Measurements from ENCODE around the gene LRRC34.
A peak's percentile ranks its signal among the peaks of the same experiment; 100 is the strongest.

LRRC34 gene

DNA sequence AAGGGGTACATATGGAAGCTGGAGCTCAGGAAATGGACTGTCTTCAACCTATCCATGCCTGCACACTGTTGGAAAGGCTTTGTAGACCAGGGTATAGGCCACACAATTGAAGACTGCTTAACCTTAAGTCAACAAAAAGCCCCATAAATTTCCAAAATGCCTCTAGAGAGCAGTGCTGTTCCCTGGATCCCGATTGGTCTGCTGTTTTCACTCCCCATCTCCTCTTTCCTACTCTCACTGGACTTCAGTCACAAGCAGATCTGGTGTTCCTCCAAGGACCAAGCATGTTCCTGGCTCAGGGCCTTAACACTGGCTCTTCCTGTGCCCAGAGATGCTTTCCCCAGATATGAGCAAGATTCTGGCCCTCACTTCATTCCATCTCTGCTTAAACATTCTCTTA lies 22.8 kb upstream of the LRRC34 start:
- Mint-ChIP-seq H3K9me3 (no peaks in the 10 kb centered on the region), H3K4me3 (no peak overlapping the region), H3K27me3 (no peaks in the 10 kb centered on the region), H3K36me3 (ENCODE audit: low read depth) (no peaks in the 10 kb centered on the region), H3K27ac (no peak overlapping the region), H3K4me1 (no peaks in the 10 kb centered on the region)
- no peak for DNase-seq
- no peak for ATAC-seq

DNA sequence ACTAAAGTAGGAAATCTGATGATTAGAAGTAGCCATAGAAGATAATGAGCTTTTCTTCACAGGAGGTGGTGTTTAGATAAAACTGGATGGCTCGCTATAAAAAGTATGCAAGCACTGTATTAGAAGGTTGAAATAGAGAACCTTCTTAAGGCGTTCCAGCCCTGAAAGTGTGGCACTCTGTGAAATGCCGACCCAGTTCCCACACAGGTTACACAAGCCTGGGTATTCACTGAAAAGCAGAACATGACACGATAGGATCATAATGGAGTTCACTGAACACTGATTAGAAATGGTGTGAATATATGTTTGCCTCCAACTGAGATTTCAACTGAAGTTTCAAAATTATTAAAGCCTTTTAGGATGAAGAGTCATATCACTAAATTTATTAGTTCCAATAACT lies 15.0 kb upstream of the LRRC34 start:
- no peak for ATAC-seq
- peaks cover 3% of the 10 kb centered on the region for H3K4me1 Mint-ChIP-seq
- DNase-seq: no peak
- no peaks in the 10 kb centered on the region for H3K27me3 Mint-ChIP-seq
- no peak overlapping the region for H3K4me3 Mint-ChIP-seq
- H3K27ac Mint-ChIP-seq: no peak overlapping the region
- no peaks in the 10 kb centered on the region for H3K36me3 Mint-ChIP-seq (ENCODE audit: low read depth)
- H3K9me3 Mint-ChIP-seq: no peaks in the 10 kb centered on the region

DNA sequence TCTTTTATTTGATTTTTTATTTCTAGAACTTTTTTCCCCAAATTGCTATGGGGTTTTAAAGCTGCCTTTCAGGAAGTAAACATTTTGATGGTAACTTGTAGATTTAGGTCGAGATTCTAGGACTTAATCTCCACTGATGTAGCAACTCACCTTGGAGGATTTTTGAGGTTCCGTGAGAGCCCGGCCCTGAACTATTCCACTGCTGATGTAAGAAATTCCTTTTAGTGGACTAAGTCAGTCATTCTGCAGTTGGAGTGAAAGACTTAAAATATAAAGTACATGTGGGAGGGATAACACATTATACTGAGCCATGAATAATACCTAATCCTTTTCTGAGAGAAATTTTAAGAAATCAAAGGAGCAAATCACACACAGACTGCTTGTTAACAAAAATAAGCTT lies 12.6 kb upstream of the LRRC34 start:
- no peaks in the 10 kb centered on the region for H3K9me3 Mint-ChIP-seq
- DNase-seq: no peak
- H3K27me3 Mint-ChIP-seq: peaks cover 8% of the 10 kb centered on the region
- no peaks in the 10 kb centered on the region for H3K36me3 Mint-ChIP-seq (ENCODE audit: low read depth)
- no peak overlapping the region for H3K4me3 Mint-ChIP-seq
- no peak for ATAC-seq
- H3K27ac Mint-ChIP-seq: no peak overlapping the region
- peaks cover 3% of the 10 kb centered on the region for H3K4me1 Mint-ChIP-seq

DNA sequence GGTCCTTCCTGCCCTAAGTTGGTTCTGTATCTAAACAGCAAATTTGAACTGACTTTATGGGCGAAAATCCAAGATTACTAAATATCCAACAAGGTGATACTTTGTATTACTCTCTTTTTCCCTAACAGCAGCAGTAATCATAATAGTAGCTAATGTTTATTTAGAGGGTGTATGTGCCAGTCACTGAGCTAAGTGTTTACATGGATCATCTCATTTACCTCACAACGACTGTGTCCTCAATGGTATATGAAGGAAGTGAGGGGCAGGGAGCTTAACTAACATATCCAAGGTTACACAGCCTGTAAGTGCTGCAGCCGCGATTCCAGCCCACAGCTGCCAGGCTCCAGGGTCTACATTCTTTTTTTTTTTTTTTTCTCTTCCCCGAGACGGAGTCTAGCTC lies 10.3 kb upstream of the LRRC34 start:
- ATAC-seq (no peak), DNase-seq (no peak)
- no peaks in the 10 kb centered on the region for H3K9me3 Mint-ChIP-seq

DNA sequence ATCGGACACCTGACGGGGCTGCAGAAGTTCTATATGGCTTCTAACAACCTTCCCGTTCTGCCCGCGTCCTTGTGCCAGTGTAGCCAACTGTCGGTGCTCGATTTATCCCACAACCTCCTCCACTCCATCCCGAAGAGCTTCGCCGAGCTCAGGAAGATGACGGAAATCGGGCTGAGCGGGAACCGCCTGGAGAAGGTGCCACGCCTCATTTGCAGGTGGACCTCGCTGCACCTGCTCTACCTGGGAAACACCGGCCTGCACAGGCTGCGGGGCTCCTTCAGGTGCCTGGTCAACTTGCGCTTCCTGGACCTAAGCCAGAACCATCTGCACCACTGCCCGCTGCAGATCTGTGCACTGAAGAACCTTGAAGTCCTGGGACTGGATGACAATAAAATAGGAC lies 9.8 kb upstream of the LRRC34 start:
- H3K4me3 Mint-ChIP-seq: no peak overlapping the region
- DNase-seq: no peak
- peaks cover 8% of the 10 kb centered on the region for H3K27me3 Mint-ChIP-seq
- H3K27ac Mint-ChIP-seq: no peak overlapping the region
- H3K9me3 Mint-ChIP-seq: no peaks in the 10 kb centered on the region
- H3K4me1 Mint-ChIP-seq: no peaks in the 10 kb centered on the region
- no peaks in the 10 kb centered on the region for H3K36me3 Mint-ChIP-seq (ENCODE audit: low read depth)
- ATAC-seq: no peak

More for the DNA sequence above, 10.3 kb upstream of the LRRC34 start:
- Mint-ChIP-seq H3K27ac (no peak overlapping the region), H3K4me3 (no peak overlapping the region), H3K27me3 (peaks cover 8% of the 10 kb centered on the region), H3K4me1 (no peaks in the 10 kb centered on the region), H3K36me3 (ENCODE audit: low read depth) (no peaks in the 10 kb centered on the region)

DNA sequence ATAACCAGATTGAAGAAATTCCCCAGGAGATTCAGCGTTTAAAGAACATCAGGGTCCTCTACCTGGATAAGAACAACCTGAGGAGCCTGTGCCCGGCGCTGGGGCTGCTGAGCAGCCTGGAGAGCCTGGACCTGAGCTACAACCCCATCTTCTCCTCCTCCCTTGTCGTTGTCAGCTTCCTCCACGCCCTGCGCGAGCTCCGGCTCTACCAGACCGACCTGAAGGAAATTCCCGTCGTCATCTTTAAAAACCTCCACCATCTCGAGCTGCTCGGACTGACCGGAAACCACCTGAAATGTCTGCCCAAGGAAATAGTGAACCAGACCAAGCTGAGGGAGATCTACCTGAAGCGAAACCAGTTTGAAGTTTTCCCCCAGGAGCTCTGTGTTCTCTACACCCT lies 9.4 kb upstream of the LRRC34 start:
- no peak overlapping the region for H3K4me3 Mint-ChIP-seq
- DNase-seq (no peak), ATAC-seq (no peak)
- H3K4me1 Mint-ChIP-seq: no peaks in the 10 kb centered on the region
- no peak overlapping the region for H3K27ac Mint-ChIP-seq
- no peaks in the 10 kb centered on the region for H3K9me3 Mint-ChIP-seq
- H3K27me3 Mint-ChIP-seq: peaks cover 8% of the 10 kb centered on the region
- no peaks in the 10 kb centered on the region for H3K36me3 Mint-ChIP-seq (ENCODE audit: low read depth)

DNA sequence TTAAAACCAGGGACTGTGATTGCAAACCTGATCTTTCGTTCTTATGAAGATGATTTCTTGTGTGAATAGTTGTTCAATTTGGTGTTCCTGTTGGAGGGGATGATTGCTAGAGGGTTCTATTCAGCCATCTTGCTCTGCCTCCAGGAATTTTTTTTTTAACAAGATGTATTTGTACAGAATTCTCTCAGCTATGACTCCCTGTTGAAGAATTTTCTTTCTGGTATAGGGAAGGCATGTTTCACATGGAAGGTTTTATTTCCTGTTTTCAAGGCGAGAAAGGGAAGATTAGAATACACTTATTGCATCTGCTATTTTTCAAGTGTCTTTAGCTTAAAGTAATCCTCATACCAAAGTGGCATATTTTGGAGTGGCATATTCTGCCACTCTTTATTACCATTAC lies 5.6 kb upstream of the LRRC34 start:
- H3K27me3 Mint-ChIP-seq: peaks cover 8% of the 10 kb centered on the region
- H3K36me3 Mint-ChIP-seq (ENCODE audit: low read depth): no peaks in the 10 kb centered on the region
- DNase-seq: no peak

DNA sequence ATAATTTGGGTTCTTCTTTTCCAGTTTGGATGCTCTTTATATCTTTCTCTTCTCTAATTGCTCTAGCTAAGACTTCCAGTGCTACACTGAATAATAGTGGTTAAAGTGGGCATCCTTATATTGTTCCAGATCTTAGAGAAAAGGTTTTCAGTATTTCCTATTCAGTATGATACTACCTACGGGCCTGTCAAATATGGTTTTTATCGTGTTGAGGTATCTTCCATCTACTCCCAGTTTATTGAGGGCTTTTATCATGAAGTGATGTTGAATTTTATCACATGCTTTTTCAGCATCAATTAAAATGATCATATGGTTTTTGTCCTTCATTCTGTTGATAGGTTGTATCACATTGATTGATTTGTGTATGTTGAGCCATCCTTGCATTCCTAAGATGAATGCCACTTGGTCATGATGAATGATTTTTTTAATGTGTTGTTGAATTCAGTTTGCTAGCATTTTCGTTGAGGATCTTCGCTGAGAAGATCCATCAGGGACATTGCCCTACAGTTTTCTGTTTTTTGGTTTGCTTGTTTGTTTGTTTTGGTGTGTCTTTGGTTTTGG lies 3.0 kb upstream of the LRRC34 start:
- Mint-ChIP-seq H3K27ac (no peak overlapping the region), H3K4me1 (peaks cover 28% of the 10 kb centered on the region), H3K27me3 (peaks cover 8% of the 10 kb centered on the region), H3K36me3 (ENCODE audit: low read depth) (no peaks in the 10 kb centered on the region), H3K9me3 (peaks cover 22% of the 10 kb centered on the region), H3K4me3 (no peak overlapping the region)
- DNase-seq (no peak), ATAC-seq (no peak)

More for the DNA sequence above, 5.6 kb upstream of the LRRC34 start:
- ATAC-seq: no peak
- Mint-ChIP-seq H3K27ac (no peak overlapping the region), H3K4me3 (no peak overlapping the region), H3K9me3 (peaks cover 22% of the 10 kb centered on the region), H3K4me1 (peaks cover 13% of the 10 kb centered on the region)

DNA sequence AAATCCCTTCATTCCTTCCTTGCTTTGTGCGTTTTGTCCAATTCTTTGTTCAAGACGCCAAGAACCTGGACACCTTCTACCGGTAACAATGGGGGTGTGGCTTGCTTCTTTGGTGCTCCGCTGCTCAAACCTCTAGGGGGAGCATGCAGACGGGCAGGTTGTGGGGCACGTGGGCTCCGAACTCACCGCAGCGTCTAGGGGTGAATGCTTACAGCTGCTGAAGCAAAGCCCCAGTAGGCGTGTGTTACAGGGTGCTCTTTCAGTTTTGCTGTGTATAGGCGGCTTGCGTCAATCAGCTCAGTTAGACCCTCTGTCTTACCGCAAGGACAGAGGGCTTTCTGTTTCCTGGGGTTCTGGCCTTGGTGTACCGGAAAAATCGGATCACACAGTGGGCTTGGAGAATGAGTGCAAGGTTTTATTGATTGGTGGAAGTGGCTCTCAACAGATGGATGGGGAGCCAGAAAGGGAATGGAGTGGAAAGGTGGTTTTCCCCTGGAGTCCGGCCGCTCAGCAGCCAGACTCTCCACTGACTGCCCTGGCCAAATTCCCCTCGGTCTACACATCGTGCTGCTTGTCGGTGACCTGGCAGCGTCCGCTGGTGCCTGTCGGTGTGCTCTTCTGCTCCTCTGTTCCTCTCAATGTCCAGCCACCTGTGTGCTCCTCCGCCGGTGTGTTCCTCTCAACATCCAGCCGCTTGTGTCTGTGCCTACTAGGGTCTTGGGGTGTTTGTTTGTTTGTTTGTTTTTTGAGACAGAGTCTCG lies 1.2 kb upstream of the LRRC34 start:
- Mint-ChIP-seq H3K36me3 (ENCODE audit: low read depth) (no peaks in the 10 kb centered on the region), H3K27me3 (peaks cover 8% of the 10 kb centered on the region), H3K9me3 (peaks cover 22% of the 10 kb centered on the region), H3K4me3 (peak overlapping the region; percentile 85), H3K4me1 (peaks cover 28% of the 10 kb centered on the region), H3K27ac (peak overlapping the region; percentile 88)
- DNase-seq (peak; percentile 74), ATAC-seq (peak; percentile 90)

DNA sequence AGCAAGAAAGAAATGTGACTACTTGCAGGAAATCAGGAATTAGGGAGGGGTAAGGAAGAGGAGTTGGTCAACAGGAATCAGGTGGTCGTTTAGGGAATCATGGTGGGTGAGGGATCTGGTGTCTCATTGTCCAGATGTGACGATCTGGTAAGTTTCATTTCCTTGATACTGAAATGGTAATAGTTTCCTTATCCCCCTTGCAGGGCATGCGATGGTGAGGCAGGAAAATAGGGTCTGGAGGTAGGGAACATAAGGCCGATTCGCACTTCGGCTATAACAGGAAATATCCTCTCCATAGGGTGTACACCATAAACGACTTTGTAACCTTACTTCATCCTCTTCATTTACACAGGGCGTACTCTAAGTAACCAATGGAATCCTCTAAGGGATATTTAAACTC lies 574 bp upstream of the LRRC34 start:
- peaks cover 28% of the 10 kb centered on the region for H3K4me1 Mint-ChIP-seq
- DNase-seq: no peak
- H3K4me3 Mint-ChIP-seq: peak overlapping the region; percentile 85
- H3K9me3 Mint-ChIP-seq: peaks cover 22% of the 10 kb centered on the region
- peaks cover under 1% of the 10 kb centered on the region for H3K36me3 Mint-ChIP-seq (ENCODE audit: low read depth)
- H3K27me3 Mint-ChIP-seq: peaks cover 8% of the 10 kb centered on the region
- peak overlapping the region; percentile 88 for H3K27ac Mint-ChIP-seq
- no peak for ATAC-seq

DNA sequence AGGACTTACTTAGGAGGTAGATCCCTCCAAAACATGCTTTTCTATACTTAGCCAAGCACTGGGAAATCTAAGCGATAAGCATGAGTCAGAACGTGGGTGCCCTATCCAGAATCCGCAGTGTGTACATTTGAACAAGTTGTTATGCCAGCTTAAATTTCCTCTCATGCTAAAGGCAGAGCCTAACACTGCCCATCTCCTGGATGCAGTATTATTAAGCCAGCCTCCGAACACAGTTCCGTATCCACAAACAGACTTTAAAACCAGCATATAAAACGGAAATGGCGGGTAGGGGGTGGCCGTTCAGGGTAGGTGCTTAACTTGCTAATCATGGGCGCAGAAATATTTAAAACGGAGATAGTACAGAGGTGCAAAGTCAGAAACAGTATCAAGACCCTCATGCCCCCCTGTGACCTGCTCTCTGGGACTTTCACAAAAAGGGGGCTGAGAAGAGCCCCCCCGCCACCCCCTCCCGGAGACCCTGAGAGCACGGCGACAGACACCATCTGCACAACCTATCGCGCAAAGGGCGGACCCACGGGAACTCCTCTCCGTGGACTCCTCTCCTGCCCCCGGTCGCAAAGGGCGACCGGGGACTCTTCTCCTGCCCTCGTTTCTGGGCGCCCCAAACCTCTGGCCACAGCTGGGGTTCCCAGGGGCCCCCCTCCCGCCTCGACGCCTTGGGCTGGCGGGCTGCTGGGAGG lies 923 bp downstream of the LRRC34 start:
- Mint-ChIP-seq H3K27ac (peak overlapping the region; percentile 67), H3K4me1 (peaks cover 28% of the 10 kb centered on the region), H3K27me3 (peaks cover 8% of the 10 kb centered on the region), H3K9me3 (peaks cover 22% of the 10 kb centered on the region), H3K36me3 (ENCODE audit: low read depth) (peaks cover 2% of the 10 kb centered on the region), H3K4me3 (peak overlapping the region; percentile 85)
- DNase-seq: no peak
- ATAC-seq: peak; percentile 0

DNA sequence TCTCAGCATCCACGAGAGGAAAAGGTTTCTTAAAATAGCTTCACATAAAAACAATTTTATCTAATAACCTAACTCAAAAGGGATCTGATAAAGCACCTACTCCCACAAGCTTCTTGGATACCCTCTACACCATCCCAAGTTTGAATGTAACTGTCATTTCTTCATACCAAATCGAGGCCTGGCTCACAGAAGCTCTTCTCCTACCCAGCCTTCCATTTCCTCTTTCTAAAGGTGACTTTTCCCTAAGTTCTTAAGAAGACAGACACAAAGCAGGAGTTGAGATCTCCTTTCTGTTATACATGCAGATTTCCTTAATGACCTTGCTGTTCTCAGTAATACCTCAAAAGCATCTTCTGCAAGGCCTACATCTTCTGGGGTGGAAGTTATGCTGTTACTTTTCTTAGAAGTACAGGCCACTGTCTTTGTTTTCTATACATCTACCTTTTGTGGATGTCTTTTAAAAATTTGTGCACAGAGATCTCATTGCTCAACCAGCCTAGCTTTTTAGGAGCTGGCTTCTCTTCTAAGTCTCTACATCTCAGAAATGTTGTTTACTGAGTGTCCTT lies 3.4 kb downstream of the LRRC34 start:
- peaks cover under 1% of the 10 kb centered on the region for H3K9me3 Mint-ChIP-seq
- DNase-seq (no peak), ATAC-seq (no peak)
- H3K36me3 Mint-ChIP-seq (ENCODE audit: low read depth): peaks cover 2% of the 10 kb centered on the region
- H3K27me3 Mint-ChIP-seq: peaks cover 8% of the 10 kb centered on the region
- H3K4me3 Mint-ChIP-seq: no peak overlapping the region
- peaks cover 25% of the 10 kb centered on the region for H3K4me1 Mint-ChIP-seq
- H3K27ac Mint-ChIP-seq: no peak overlapping the region

DNA sequence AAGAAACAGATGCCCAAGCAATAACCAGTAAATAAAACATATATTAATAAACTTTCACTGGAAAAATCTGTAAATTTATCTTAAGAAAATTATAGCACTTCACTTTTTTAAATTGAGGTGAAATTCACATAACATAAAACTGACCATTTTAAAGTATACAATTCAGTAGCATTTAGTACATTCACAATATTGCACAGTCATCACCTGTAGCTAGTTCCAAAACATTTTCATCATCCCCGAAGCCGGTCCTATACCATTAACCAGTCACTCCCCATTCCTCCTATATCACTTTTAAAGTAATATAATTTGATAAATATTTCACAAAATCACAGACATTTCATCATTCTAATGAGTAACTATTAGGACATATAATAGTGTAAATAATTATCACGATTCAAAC lies 8.0 kb downstream of the LRRC34 start:
- Mint-ChIP-seq H3K27ac (no peak overlapping the region), H3K36me3 (ENCODE audit: low read depth) (peaks cover 2% of the 10 kb centered on the region), H3K27me3 (no peaks in the 10 kb centered on the region), H3K4me1 (no peaks in the 10 kb centered on the region), H3K4me3 (no peak overlapping the region), H3K9me3 (no peaks in the 10 kb centered on the region)
- ATAC-seq: no peak
- DNase-seq: no peak

DNA sequence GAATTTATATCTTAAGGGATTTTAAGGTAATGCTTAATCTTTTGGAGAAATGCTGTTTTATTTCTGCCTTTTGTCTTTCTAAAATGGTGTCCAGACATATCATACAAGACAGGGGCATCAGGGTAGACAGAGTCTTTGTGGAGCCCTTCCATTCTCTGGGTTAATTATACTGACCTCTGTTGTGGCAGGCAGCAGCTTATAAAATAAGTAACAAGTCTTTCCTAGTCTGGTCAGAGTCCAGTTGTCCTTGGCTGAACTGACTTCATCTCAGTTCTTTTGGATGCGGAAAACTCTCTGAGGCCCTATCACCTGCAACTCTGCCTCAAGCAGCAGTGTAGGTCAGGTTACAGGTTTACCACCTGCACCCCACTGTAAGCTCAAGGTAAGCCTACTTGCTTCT lies 20.3 kb downstream of the LRRC34 start:
- DNase-seq (no peak), ATAC-seq (no peak)
- H3K27me3 Mint-ChIP-seq: no peaks in the 10 kb centered on the region
- H3K9me3 Mint-ChIP-seq: no peaks in the 10 kb centered on the region
- H3K4me3 Mint-ChIP-seq: no peak overlapping the region
- peaks cover 4% of the 10 kb centered on the region for H3K4me1 Mint-ChIP-seq
- H3K27ac Mint-ChIP-seq: no peak overlapping the region
- H3K36me3 Mint-ChIP-seq (ENCODE audit: low read depth): peaks cover 29% of the 10 kb centered on the region
